ENCODE measurements around the gene STMN1. TPM values are rescaled to one million over a fixed set of nuclear protein-coding genes. Genes with fewer than 3 reads are reported as not detected.

STMN1 gene
- total and polyA plus RNA-seq, 9 of the 15 experiments (the other 6 are each of a cell fraction or from before 2014, with no cell fraction given): 269 to 2,153 (median 595) TPM

- TF ChIP-seq BCLAF1 (IDR thresholded peaks at IDR 0.05; ENCODE audit: borderline replicate concordance in 1 of 2, control insufficient read depth in 1 of 2, low read depth in 2 of 2, low read length in 1 of 2) (no peak), GABPA (tag; conservative IDR thresholded peaks at IDR 0.05; ENCODE audit: low read depth) (peak; percentile 80), ZNF584 (CRISPR knock-in tag; IDR thresholded peaks at IDR 0.05; ENCODE audit: low read depth) (peak; percentile 71), NR2F6 (CRISPR knock-in tag; IDR thresholded peaks at IDR 0.05) (no peak), NCOA4 (IDR thresholded peaks at IDR 0.05; ENCODE audit: partially characterized antibody) (no peak), MTA2 (IDR thresholded peaks at IDR 0.05; ENCODE audit: low read depth) (peak; percentile 83), RAD51 (IDR thresholded peaks at IDR 0.05; ENCODE audit: borderline replicate concordance, low read depth) (0 out of 2 replicates have a peak, but pooled peaks have one; percentile 42), NCOR1 (IDR thresholded peaks at IDR 0.05) (peak; percentile 92), NKRF (IDR thresholded peaks at IDR 0.05; ENCODE audit: borderline replicate concordance) (no peak), ZNF143 (CRISPR knock-in tag; IDR thresholded peaks at IDR 0.05) (no peak; the same call in 1 of the 2 replicates), NBN (IDR thresholded peaks at IDR 0.05; ENCODE audit: low read depth) (peak; percentile 71; the same call in 1 of the 2 replicates)
- TF ChIP-seq, protein P1, sequence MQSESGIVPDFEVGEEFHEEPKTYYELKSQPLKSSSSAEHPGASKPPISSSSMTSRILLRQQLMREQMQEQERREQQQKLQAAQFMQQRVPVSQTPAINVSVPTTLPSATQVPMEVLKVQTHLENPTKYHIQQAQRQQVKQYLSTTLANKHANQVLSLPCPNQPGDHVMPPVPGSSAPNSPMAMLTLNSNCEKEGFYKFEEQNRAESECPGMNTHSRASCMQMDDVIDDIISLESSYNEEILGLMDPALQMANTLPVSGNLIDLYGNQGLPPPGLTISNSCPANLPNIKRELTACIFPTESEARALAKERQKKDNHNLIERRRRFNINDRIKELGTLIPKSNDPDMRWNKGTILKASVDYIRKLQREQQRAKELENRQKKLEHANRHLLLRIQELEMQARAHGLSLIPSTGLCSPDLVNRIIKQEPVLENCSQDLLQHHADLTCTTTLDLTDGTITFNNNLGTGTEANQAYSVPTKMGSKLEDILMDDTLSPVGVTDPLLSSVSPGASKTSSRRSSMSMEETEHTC (IDR thresholded peaks at IDR 0.05): peak; percentile 74; the same call in 1 of the 2 replicates
- TF ChIP-seq, protein P2, sequence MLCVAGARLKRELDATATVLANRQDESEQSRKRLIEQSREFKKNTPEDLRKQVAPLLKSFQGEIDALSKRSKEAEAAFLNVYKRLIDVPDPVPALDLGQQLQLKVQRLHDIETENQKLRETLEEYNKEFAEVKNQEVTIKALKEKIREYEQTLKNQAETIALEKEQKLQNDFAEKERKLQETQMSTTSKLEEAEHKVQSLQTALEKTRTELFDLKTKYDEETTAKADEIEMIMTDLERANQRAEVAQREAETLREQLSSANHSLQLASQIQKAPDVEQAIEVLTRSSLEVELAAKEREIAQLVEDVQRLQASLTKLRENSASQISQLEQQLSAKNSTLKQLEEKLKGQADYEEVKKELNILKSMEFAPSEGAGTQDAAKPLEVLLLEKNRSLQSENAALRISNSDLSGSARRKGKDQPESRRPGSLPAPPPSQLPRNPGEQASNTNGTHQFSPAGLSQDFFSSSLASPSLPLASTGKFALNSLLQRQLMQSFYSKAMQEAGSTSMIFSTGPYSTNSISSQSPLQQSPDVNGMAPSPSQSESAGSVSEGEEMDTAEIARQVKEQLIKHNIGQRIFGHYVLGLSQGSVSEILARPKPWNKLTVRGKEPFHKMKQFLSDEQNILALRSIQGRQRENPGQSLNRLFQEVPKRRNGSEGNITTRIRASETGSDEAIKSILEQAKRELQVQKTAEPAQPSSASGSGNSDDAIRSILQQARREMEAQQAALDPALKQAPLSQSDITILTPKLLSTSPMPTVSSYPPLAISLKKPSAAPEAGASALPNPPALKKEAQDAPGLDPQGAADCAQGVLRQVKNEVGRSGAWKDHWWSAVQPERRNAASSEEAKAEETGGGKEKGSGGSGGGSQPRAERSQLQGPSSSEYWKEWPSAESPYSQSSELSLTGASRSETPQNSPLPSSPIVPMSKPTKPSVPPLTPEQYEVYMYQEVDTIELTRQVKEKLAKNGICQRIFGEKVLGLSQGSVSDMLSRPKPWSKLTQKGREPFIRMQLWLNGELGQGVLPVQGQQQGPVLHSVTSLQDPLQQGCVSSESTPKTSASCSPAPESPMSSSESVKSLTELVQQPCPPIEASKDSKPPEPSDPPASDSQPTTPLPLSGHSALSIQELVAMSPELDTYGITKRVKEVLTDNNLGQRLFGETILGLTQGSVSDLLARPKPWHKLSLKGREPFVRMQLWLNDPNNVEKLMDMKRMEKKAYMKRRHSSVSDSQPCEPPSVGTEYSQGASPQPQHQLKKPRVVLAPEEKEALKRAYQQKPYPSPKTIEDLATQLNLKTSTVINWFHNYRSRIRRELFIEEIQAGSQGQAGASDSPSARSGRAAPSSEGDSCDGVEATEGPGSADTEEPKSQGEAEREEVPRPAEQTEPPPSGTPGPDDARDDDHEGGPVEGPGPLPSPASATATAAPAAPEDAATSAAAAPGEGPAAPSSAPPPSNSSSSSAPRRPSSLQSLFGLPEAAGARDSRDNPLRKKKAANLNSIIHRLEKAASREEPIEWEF (CRISPR knock-in tag; IDR thresholded peaks at IDR 0.05): peak; percentile 74; the same call in 1 of the 2 replicates
Measured at GRCh38 chr1:25933479-25934365, 27.5 kb upstream of the STMN1 start (continued).
